Ishikawa (cell line): ENCODE data around the gene SDE2.

Experiments used
- CREB1 ChIP-seq: IDR thresholded peaks from 2 replicates; pipeline ENCODE4 v1.6.1; 2012; ENCODE audit warnings: low read depth
- EGR1 ChIP-seq: IDR thresholded peaks from 2 replicates; pipeline ENCODE4 v1.6.1; 2012
- EP300 ChIP-seq: IDR thresholded peaks from 2 replicates; pipeline ENCODE4 v1.6.1; 2012; ENCODE audit warnings: borderline replicate concordance
- FOXM1 ChIP-seq: IDR thresholded peaks from 2 replicates; pipeline ENCODE4 v1.6.1; 2012; ENCODE audit warnings: low read depth, borderline replicate concordance
- TAF1 ChIP-seq: IDR thresholded peaks from 2 replicates; pipeline ENCODE4 v1.6.1; 2012; ENCODE audit warnings: low read depth, mild to moderate bottlenecking
- YY1 ChIP-seq: IDR thresholded peaks from 2 replicates; pipeline ENCODE4 v1.6.1; 2012; ENCODE audit warnings: low read depth
- TF ChIP-seq, protein P1 (sequence below): IDR thresholded peaks from 2 replicates; pipeline ENCODE4 v1.6.1; 2012; ENCODE audit warnings: low read depth, mild to moderate bottlenecking
- TF ChIP-seq, protein P2 (sequence below): IDR thresholded peaks from 2 replicates; pipeline ENCODE4 v1.6.1; 2012
- TF ChIP-seq, protein P3 (sequence below): IDR thresholded peaks from 2 replicates; pipeline ENCODE4 v1.6.1; 2012

DNA sequence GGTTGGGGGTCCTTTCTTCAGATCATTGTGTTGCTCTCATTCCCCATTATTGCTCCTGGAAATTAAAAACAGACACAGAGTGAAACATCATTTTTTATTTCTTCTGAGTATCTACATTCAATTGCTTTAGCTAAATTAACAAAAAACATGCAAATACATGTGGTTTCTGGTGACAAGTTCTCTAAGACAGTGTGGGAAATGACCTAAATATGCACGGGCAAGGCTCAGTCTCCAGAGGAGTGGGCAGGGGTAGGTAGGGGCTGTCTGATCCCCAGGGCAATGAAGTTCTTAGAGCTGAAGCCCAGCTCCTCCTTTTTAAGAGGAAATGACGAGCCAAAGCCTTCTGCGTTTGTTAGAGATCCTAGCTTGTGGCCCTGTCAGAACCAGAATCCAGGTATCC is 62.6 kb downstream of the SDE2 start:
- no peak for TF ChIP-seq CREB1
- TF ChIP-seq, protein P1, sequence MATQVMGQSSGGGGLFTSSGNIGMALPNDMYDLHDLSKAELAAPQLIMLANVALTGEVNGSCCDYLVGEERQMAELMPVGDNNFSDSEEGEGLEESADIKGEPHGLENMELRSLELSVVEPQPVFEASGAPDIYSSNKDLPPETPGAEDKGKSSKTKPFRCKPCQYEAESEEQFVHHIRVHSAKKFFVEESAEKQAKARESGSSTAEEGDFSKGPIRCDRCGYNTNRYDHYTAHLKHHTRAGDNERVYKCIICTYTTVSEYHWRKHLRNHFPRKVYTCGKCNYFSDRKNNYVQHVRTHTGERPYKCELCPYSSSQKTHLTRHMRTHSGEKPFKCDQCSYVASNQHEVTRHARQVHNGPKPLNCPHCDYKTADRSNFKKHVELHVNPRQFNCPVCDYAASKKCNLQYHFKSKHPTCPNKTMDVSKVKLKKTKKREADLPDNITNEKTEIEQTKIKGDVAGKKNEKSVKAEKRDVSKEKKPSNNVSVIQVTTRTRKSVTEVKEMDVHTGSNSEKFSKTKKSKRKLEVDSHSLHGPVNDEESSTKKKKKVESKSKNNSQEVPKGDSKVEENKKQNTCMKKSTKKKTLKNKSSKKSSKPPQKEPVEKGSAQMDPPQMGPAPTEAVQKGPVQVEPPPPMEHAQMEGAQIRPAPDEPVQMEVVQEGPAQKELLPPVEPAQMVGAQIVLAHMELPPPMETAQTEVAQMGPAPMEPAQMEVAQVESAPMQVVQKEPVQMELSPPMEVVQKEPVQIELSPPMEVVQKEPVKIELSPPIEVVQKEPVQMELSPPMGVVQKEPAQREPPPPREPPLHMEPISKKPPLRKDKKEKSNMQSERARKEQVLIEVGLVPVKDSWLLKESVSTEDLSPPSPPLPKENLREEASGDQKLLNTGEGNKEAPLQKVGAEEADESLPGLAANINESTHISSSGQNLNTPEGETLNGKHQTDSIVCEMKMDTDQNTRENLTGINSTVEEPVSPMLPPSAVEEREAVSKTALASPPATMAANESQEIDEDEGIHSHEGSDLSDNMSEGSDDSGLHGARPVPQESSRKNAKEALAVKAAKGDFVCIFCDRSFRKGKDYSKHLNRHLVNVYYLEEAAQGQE = no peak
- TF ChIP-seq TAF1 = no peak
- TF ChIP-seq FOXM1 = no peak
- TF ChIP-seq, protein P2, sequence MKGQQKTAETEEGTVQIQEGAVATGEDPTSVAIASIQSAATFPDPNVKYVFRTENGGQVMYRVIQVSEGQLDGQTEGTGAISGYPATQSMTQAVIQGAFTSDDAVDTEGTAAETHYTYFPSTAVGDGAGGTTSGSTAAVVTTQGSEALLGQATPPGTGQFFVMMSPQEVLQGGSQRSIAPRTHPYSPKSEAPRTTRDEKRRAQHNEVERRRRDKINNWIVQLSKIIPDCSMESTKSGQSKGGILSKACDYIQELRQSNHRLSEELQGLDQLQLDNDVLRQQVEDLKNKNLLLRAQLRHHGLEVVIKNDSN = no peak
- no peak for TF ChIP-seq EP300
- TF ChIP-seq YY1 = no peak
- TF ChIP-seq, protein P3, sequence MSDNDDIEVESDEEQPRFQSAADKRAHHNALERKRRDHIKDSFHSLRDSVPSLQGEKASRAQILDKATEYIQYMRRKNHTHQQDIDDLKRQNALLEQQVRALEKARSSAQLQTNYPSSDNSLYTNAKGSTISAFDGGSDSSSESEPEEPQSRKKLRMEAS = no peak
- no peak for TF ChIP-seq EGR1
